Gastroesophageal sphincter (tissue), 4 donors: Measurements from ENCODE around the gene SPPL3. TPM values are rescaled to one million over a fixed set of nuclear protein-coding genes. Genes with fewer than 3 reads are reported as not detected.

Experiments used
- ATAC-seq: fragments of 150-250 bp; one replicate; pipeline ENCODE4 v1.9.1; 2016; ENCODE audit warnings: mild to moderate bottlenecking, moderate library complexity
- H3K27ac ChIP-seq, 4 donors: fragments of 200-600 bp; sonication (generic) in 3 of 4; 1 replicate in 3 of 4; 2 replicates in 1 of 4; pipeline ENCODE4 v1.5.1; 2016 to 2019
- H3K27me3 ChIP-seq: fragments of 200-600 bp; sonication (generic); one replicate; pipeline ENCODE4 v1.5.1; 2019
- H3K36me3 ChIP-seq, 2 donors: fragments of 200-600 bp; sonication (generic); one replicate each; pipeline ENCODE4 v1.5.1; 2019; ENCODE audit warnings: control low read depth in 1 of 2
- H3K4me1 ChIP-seq, 3 donors: fragments of 200-600 bp; sonication (generic); 1 replicate in 2 of 3; 2 replicates in 1 of 3; pipeline ENCODE4 v1.5.1; 2016 to 2019; ENCODE audit warnings: control low read depth in 2 of 3
- H3K4me3 ChIP-seq, 2 donors: fragments of 200-600 bp; sonication (generic); one replicate each; pipeline ENCODE4 v1.5.1; 2019; ENCODE audit warnings: mild to moderate bottlenecking in 1 of 2, moderate library complexity in 1 of 2
- H3K9me3 ChIP-seq, 3 donors: fragments of 200-600 bp; sonication (generic); one replicate each; pipeline ENCODE4 v1.5.1; 2017 to 2019; ENCODE audit warnings: control low read depth in 2 of 3
- CTCF ChIP-seq, 4 experiments: fragments of 200-600 bp in 2 of 4; fragments of 450-650 bp in 2 of 4; sonication (generic) in 1 of 4; IDR thresholded peaks; one replicate each; pipeline ENCODE4 v1.5.1; 2017 to 2019; ENCODE audit warnings: antibody characterized with exemption in 4 of 4, mild to moderate bottlenecking in 2 of 4, moderate library complexity in 2 of 4
- EP300 ChIP-seq: sonication (generic); formaldehyde crosslinking; IDR thresholded peaks from one replicate; pipeline ENCODE4 v1.6.1; 2017; ENCODE audit warnings: antibody characterized with exemption, mild to moderate bottlenecking
- POLR2A ChIP-seq, 2 donors: fragments of 450-650 bp; IDR thresholded peaks; one replicate each; pipeline ENCODE4 v1.6.1; 2017; ENCODE audit warnings: antibody characterized with exemption in 2 of 2, mild to moderate bottlenecking in 2 of 2, moderate library complexity in 1 of 2
- POLR2AphosphoS5 ChIP-seq: sonication (generic); formaldehyde crosslinking; IDR thresholded peaks from one replicate; pipeline ENCODE4 v1.6.1; 2017; ENCODE audit warnings: antibody characterized with exemption
- WGBS, 2 donors: methylation state at CpG; one replicate each; pipeline ENCODE4 v1.1.5; 2018; ENCODE audit warnings: low coverage in 1 of 2; 5-methylcytosine and 5-hydroxymethylcytosine counted together
- total RNA-seq, 4 donors: library from RNA; depleted of rRNA; stranded (reverse); fragments of >200 nt; gene quantifications; one replicate each; pipeline ENCODE4 v1.1.0, GENCODE V29; 2016

The SPPL3 gene
- total RNA-seq, 4 donors from 2014 or later: 16.2 to 20.2 (median 19.0) TPM

- Histone ChIP-seq H3K27me3 (no peaks in the 10 kb centered on the region), H3K27ac (no peak overlapping the region), H3K4me3 (no peak overlapping the region), H3K9me3 (no peaks in the 10 kb centered on the region), H3K36me3 (no peaks in the 10 kb centered on the region), H3K4me1 (peaks cover 4 to 70% (median 25%) of the 10 kb centered on the region in 3 donors)
- no peak for TF ChIP-seq POLR2AphosphoS5
- TF ChIP-seq POLR2A (IDR thresholded peaks at IDR 0.05): no peak
- no peak for TF ChIP-seq CTCF (IDR thresholded peaks at IDR 0.05)
- TF ChIP-seq EP300: no peak
- ATAC-seq: no peak
- 69% methylated on average over 4 of the region's 4 CpGs; no CpG with 5 or more reads in 1 of the 2 donors for WGBS, 2 donors
These were observed 68.0 kb downstream of the SPPL3 start for GRCh38 chr12:120836114-120836684.

GRCh38 chr12:120835657-120836056, 68.5 kb downstream of the SPPL3 start:
- Histone ChIP-seq H3K27ac (no peak overlapping the region), H3K4me1 (peaks cover 4 to 70% (median 28%) of the 10 kb centered on the region in 3 donors), H3K27me3 (no peaks in the 10 kb centered on the region), H3K36me3 (no peaks in the 10 kb centered on the region), H3K9me3 (no peaks in the 10 kb centered on the region), H3K4me3 (no peak overlapping the region)
- TF ChIP-seq POLR2AphosphoS5 (no peak), POLR2A (IDR thresholded peaks at IDR 0.05) (no peak), EP300 (no peak), CTCF (IDR thresholded peaks at IDR 0.05) (no peak)
- 0 to 8% methylated on average over 1 of the region's 1 CpG for whole genome bisulfite sequencing, 2 donors
- no peak for ATAC-seq

DNA sequence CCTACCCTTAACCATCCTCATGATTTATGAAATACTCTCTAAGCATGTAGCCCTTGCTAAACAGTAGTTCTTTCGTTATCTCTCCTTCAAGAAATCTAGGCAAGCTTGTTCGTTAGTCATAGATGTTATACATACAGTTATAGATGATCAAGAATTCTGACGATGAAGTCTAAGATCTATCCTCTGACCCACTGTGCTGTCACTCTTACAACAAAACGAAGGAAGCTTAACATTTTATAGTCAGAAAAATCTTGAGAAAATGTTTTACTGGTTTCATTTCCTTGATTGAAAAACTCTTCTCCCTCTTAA, 68.9 kb downstream of the SPPL3 start:
- WGBS, 2 donors: 25 to 26% methylated on average over 4 of the region's 4 CpGs
- TF ChIP-seq POLR2A (IDR thresholded peaks at IDR 0.05) (no peak), CTCF (IDR thresholded peaks at IDR 0.05) (no peak), POLR2AphosphoS5 (no peak), EP300 (no peak)
- Histone ChIP-seq H3K27ac (no peak overlapping the region), H3K4me1 (peaks cover 4 to 73% (median 28%) of the 10 kb centered on the region in 3 donors), H3K36me3 (no peaks in the 10 kb centered on the region), H3K27me3 (no peaks in the 10 kb centered on the region), H3K4me3 (no peak overlapping the region), H3K9me3 (no peaks in the 10 kb centered on the region)
- ATAC-seq: no peak

DNA sequence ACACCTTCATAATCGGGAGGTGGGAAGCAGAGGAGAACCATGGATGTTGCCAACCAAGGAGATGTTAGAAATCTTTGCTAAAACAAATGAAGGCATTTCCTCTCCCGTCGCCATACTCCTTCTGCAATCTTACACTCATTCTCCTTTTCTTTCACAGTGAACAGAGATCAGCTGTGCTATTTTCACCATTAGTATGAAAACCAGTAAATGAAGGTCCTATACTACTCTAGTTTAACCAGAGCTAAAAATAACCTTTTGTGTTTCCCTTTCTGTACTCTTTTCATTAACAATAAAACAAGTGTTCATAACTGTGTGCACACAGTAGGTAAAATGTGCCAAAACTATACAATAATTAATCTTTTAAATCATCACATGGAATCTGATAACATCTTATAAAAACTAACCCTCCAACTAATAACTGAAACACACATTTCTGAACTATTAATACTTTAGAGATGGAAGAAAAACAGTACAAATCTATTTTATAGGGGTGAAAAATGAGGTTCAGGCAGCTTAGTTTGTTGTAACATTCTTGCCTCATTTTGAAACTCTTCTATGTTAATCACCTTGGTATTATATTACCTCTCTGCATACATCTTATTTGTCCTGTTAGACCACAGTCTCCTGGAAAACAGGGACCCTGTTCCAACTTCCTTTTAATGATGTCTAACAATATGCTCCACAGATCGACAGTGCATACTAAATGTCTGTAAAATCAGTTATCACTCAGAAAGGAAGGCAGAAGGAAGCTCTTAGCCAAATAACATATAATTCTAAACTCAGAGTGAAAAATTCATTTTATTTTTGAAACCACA, 69.5 kb downstream of the SPPL3 start:
- no peak overlapping the region for H3K27ac ChIP-seq
- H3K4me1 ChIP-seq: peaks cover 4 to 76% (median 28%) of the 10 kb centered on the region in 3 donors
- no peak for TF ChIP-seq CTCF (IDR thresholded peaks at IDR 0.05)
- no peak for TF ChIP-seq POLR2AphosphoS5
- no peak for TF ChIP-seq EP300
- TF ChIP-seq POLR2A (IDR thresholded peaks at IDR 0.05): no peak
- H3K4me3 ChIP-seq: no peak overlapping the region
- H3K27me3 ChIP-seq: no peaks in the 10 kb centered on the region
- H3K36me3 ChIP-seq: no peaks in the 10 kb centered on the region
- no peaks in the 10 kb centered on the region for H3K9me3 ChIP-seq
- WGBS, 2 donors: 48 to 65% methylated on average over 4 of the region's 4 CpGs
- ATAC-seq: no peak

DNA sequence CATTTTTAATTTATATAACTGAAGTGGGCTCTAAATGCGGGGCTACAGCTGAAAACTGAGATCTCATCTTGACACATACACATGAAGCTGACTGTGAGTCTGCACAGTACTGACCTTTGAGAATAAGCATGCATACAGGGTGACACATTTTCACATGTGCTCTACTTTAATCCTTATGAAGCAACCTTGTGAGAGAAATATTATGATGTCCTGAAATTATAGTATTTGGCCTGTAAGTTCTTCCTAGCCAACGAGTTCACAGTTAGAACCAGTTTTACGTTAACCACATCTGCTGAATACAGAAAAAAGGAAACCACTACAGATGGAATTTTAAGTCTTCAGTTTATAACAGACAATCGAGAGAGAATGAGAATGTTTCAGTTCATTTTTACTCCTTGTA, 70.3 kb downstream of the SPPL3 start:
- H3K4me1 ChIP-seq: peaks cover 4 to 83% (median 28%) of the 10 kb centered on the region in 3 donors
- no peaks in the 10 kb centered on the region for H3K9me3 ChIP-seq
- no peak overlapping the region for H3K27ac ChIP-seq
- H3K27me3 ChIP-seq: no peaks in the 10 kb centered on the region
- no peak for ATAC-seq
- H3K36me3 ChIP-seq: no peaks in the 10 kb centered on the region
- H3K4me3 ChIP-seq: no peak overlapping the region
- TF ChIP-seq POLR2A (IDR thresholded peaks at IDR 0.05) (no peak), POLR2AphosphoS5 (peak; percentile 93)
- WGBS, 2 donors: 47 to 55% methylated on average over 4 of the region's 4 CpGs
